Mesodermal cell (in vitro differentiated cells): ENCODE measurements around the gene ZNF79.
A peak's percentile ranks its signal among the peaks of the same experiment; 100 is the strongest.

Source experiments
- H3K27ac ChIP-seq: 2 replicates; pipeline ENCODE4 v1.7.0; 2013; ENCODE audit warnings: mild to moderate bottlenecking, low read depth, low read length, moderate library complexity; ENCODE audit not compliant: severe bottlenecking
- H3K36me3 ChIP-seq: 2 replicates; pipeline ENCODE4 v1.7.1; 2013; ENCODE audit warnings: mild to moderate bottlenecking, low read length, moderate library complexity; ENCODE audit not compliant: control insufficient read depth, insufficient read depth
- H3K4me1 ChIP-seq: one replicate; pipeline ENCODE4 v1.7.1; 2013; ENCODE audit warnings: mild to moderate bottlenecking, low read length; ENCODE audit not compliant: insufficient read depth, control insufficient read depth, poor library complexity, severe bottlenecking
- H3K4me3 ChIP-seq: 2 replicates; pipeline ENCODE4 v1.7.0; 2013; ENCODE audit warnings: low read length, control low read depth, mild to moderate bottlenecking; ENCODE audit not compliant: insufficient read depth, poor library complexity, severe bottlenecking; ENCODE audit errors: extremely low read depth
- H3K9me3 ChIP-seq: 2 replicates; pipeline ENCODE4 v1.7.1; 2013; ENCODE audit warnings: mild to moderate bottlenecking, low read length, moderate library complexity; ENCODE audit not compliant: control insufficient read depth
- WGBS, 2 experiments: methylation state at CpG; one replicate each; pipeline ENCODE4 v1.1.5; 2013; ENCODE audit warnings: missing lambda C conversion rate in 2 of 2; ENCODE audit not compliant: insufficient coverage in 2 of 2; 5-methylcytosine and 5-hydroxymethylcytosine counted together

ZNF79 gene

GRCh38 chr9:127390248-127390545, 34.0 kb upstream of the ZNF79 start:
- Histone ChIP-seq H3K4me3 (no peak overlapping the region), H3K27ac (no peak overlapping the region)
- WGBS, 2 experiments: no CpG with 5 or more reads among the region's 2 CpGs

GRCh38 chr9:127390563-127390962, 33.6 kb upstream of the ZNF79 start:
- no peak overlapping the region for H3K4me3 ChIP-seq
- 81 to 94% methylated on average over 5 of the region's 5 CpGs for WGBS, 2 experiments
- no peak overlapping the region for H3K27ac ChIP-seq
- H3K9me3 ChIP-seq: no peaks in the 10 kb centered on the region
- no peaks in the 10 kb centered on the region for H3K36me3 ChIP-seq
- H3K4me1 ChIP-seq: peaks cover 29% of the 10 kb centered on the region

More at GRCh38 chr9:127390248-127390545, 34.0 kb upstream of the ZNF79 start:
- Histone ChIP-seq H3K9me3 (no peaks in the 10 kb centered on the region), H3K4me1 (peaks cover 29% of the 10 kb centered on the region), H3K36me3 (no peaks in the 10 kb centered on the region)

GRCh38 chr9:127392166-127392565, 32.0 kb upstream of the ZNF79 start:
- H3K27ac ChIP-seq: no peak overlapping the region
- peaks cover 34% of the 10 kb centered on the region for H3K4me1 ChIP-seq
- no peaks in the 10 kb centered on the region for H3K36me3 ChIP-seq

GRCh38 chr9:127392976-127393375, 31.2 kb upstream of the ZNF79 start:
- 82 to 88% methylated on average over 2 to 3 of the region's 5 CpGs for WGBS, 2 experiments

More at GRCh38 chr9:127392166-127392565, 32.0 kb upstream of the ZNF79 start:
- 87 to 96% methylated on average over 4 of the region's 5 CpGs for WGBS, 2 experiments
- H3K9me3 ChIP-seq: no peaks in the 10 kb centered on the region
- H3K4me3 ChIP-seq: no peak overlapping the region

GRCh38 chr9:127393645-127394044, 30.5 kb upstream of the ZNF79 start:
- 100% methylated on average over 1 of the region's 2 CpGs; no CpG with 5 or more reads in 1 of the 2 experiments for WGBS, 2 experiments
- H3K4me1 ChIP-seq: peaks cover 25% of the 10 kb centered on the region
- H3K4me3 ChIP-seq: no peak overlapping the region
- H3K9me3 ChIP-seq: no peaks in the 10 kb centered on the region
- H3K27ac ChIP-seq: no peak overlapping the region
- no peaks in the 10 kb centered on the region for H3K36me3 ChIP-seq

More at GRCh38 chr9:127392976-127393375, 31.2 kb upstream of the ZNF79 start:
- Histone ChIP-seq H3K4me1 (peaks cover 29% of the 10 kb centered on the region), H3K36me3 (no peaks in the 10 kb centered on the region), H3K4me3 (no peak overlapping the region), H3K9me3 (no peaks in the 10 kb centered on the region), H3K27ac (no peak overlapping the region)

GRCh38 chr9:127395497-127396252, 28.5 kb upstream of the ZNF79 start:
- Histone ChIP-seq H3K4me1 (peaks cover 7% of the 10 kb centered on the region), H3K36me3 (peaks cover 13% of the 10 kb centered on the region), H3K9me3 (no peaks in the 10 kb centered on the region), H3K4me3 (peak overlapping the region; percentile 70), H3K27ac (no peak overlapping the region)
- WGBS, 2 experiments: 91 to 95% methylated on average over 6 of the region's 7 CpGs

- H3K36me3 ChIP-seq: peaks cover 16% of the 10 kb centered on the region
- peak overlapping the region; percentile 70 for H3K4me3 ChIP-seq
- 8 to 12% methylated on average over 25 of the region's 27 CpGs for WGBS, 2 experiments
- no peaks in the 10 kb centered on the region for H3K9me3 ChIP-seq
- no peak overlapping the region for H3K27ac ChIP-seq
- H3K4me1 ChIP-seq: peaks cover 5% of the 10 kb centered on the region
These were observed 27.9 kb upstream of the ZNF79 start for GRCh38 chr9:127396253-127396807.

- peak within 1 kb of the TSS; percentile 41 for H3K27ac ChIP-seq
- peaks cover 22% of the 10 kb centered on the region for H3K36me3 ChIP-seq
- WGBS, 2 experiments: 0 to 1% methylated on average over 56 to 61 of the region's 87 CpGs
- H3K4me3 ChIP-seq: peak within 1 kb of the TSS; percentile 70
- H3K4me1 ChIP-seq: peaks cover 5% of the 10 kb centered on the region
- H3K9me3 ChIP-seq: no peaks in the 10 kb centered on the region
These were observed 27.2 kb upstream of the ZNF79 start, which contains the start of gene SLC2A8 for GRCh38 chr9:127396808-127397645. Gene SLC2A8, plus strand, starts transcription at chr9:127397169. Its CDS starts 62 bp downstream, at chr9:127397231.

GRCh38 chr9:127397646-127398274, 26.4 kb upstream of the ZNF79 start:
- WGBS, 2 experiments: 1% methylated on average over 28 to 38 of the region's 55 CpGs
- Histone ChIP-seq H3K9me3 (no peaks in the 10 kb centered on the region), H3K36me3 (peaks cover 24% of the 10 kb centered on the region), H3K27ac (peak overlapping the region; percentile 41), H3K4me3 (peak overlapping the region; percentile 70), H3K4me1 (peaks cover 5% of the 10 kb centered on the region)

GRCh38 chr9:127398275-127398647, 25.9 kb upstream of the ZNF79 start:
- Histone ChIP-seq H3K9me3 (no peaks in the 10 kb centered on the region), H3K27ac (no peak overlapping the region), H3K36me3 (peaks cover 24% of the 10 kb centered on the region), H3K4me1 (peaks cover 5% of the 10 kb centered on the region), H3K4me3 (peak overlapping the region; percentile 70)
- 47 to 51% methylated on average over 5 of the region's 5 CpGs for WGBS, 2 experiments
